NCI-H2196 (cell line): ENCODE measurements around the gene FRMPD1.
"Not testable (repeated sequence)": the region's sequence is repeated elsewhere in the genome, so short reads cannot be mapped to it uniquely, and the experiment has no call there.

Experiments used
- DNase-seq: peaks from one replicate; lab custom pipeline; 2025; ENCODE audit not compliant: unreplicated experiment; lab: John Stamatoyannopoulos, UW

Gene FRMPD1

DNA sequence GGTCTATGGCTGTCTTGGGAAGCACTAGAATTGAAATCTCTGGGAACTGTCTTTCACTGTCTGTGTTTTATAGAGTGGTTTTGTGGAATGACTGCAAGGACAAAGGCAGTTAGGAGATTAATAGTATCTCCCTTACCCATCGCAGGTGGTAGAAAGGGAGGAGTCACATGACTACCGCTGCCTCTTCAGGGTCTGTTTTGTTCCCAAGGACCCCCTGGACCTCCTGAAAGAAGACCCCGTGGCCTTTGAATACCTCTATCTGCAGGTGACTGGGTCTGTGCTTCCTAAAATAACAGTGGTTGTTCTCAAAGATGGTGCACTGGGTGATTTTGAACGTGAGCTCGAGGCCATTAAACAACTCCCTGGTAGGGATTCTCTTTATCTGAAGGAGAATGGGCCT lies 80.1 kb downstream of the FRMPD1 start:
- DNase-seq, result no peak

DNA sequence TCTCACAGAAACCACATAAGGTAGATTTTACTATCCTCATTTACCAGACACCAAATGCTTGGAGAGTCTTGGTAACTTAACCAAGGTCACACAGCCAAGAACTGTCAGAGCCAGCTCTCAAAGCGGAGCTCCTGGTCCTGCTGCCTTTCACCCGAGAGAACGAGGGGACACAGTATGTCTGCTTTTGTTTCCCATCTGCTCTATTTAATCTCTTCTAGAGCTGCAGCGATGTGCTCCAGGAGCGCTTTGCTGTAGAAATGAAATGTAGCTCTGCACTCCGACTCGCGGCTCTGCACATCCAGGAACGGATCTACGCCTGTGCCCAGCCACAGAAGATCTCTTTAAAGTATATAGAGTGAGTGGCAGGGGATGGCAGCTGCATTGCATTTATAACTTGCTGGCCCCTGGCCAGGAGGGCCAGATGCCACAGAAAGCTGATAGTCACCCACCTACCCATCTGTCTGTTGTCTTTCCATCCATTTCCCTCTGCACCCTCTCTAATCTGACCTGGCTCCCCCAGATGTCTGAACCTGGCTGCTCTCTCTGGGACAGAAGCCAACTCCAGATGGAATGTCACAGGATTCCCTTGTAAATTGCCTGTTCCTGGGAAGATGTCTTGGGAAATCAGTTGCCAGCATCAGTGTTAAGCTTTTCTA lies 81.5 kb downstream of the FRMPD1 start:
- DNase-seq, result no peak

DNA sequence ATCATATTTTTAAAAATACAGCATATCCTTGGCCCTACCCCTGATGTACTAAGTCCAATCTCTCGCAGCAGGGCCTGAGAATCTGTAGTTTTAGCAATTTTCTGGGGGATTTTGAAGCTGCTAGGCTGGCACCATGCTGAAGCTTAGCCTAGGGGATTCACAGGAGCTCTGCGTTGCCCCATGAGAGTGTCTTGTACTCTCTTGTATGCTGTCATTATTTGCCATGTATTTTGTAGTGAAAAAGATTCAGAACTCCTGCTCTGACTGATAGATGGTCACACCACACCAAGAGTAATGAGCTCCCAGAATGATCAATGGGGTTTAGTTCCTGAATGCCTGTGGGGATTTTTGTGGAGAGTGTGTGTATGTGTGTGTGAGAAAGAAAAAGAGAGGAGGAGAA lies 82.2 kb downstream of the FRMPD1 start:
- no peak for DNase-seq

DNA sequence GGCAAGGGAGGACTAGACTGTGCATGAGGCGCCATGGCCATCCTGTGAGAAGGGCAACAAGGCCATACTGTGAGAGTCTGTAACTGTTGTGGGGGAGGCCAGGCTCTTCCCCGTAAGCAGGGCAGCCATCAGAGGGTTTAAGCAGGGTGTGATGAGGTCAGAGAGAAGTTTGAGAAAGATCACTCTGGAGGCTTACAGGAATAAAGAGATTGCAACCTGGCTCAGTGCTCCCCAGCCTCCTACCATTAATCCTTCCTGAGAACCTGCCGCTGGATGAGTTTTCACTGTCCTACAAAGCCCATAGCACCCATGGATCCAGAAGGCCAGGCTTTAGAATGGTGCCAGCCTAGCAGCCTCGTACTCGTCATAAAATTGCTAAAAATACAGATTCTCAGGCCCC lies 88.5 kb downstream of the FRMPD1 start:
- DNase-seq, result no peak

DNA sequence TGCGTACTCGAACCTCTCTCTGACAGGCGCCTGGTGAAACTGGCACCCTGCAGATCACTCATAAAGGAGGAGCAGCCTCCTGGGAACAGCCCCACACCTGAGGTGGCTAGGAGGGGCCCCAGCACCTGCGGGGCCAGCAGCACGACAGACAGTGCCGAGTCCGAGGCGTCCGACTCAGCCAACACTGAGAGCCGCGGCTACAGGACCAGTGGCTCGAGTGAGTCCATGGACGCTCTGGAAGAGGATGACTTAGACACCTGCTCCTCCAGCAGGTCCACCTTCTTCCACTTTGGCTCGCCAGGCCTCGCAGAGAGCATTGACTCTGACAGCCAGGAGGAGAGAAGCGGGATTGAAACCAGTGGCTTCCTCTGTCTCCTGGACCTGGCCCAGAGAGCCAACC lies 89.4 kb downstream of the FRMPD1 start:
- no peak for DNase-seq

DNA sequence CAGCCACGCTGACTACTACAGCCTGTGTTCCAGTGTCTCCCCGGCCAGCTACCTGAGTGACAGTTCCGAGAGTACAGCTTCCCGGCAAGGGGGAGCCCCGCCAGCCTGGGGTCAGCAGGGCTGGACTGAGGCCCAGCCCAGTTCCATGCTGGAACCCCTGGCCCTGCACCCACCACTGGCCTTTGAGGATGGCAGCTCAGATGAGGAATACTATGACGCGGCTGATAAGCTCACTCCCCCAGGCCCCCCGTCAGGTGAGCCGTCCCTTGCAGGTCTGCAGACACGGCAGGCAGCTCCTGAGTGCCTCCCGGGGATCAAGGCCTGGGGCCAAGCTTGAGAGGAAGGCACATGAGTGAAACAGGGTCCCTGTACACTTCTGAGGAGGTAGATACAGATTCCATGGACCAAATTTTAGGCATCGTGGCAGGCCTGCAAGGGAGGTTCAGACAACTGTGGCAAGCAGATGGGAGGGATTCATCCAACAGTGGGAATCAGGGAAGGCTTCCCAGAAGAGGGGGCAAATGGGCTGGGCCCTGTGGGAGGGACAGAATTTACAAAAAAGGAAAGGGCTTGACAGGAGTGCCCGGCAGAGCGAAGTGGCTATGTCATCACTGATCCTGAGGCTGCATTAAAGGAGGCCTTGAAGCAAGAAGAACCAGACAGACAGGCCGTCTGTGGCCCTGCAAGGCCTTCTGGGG lies 90.0 kb downstream of the FRMPD1 start:
- no peak for DNase-seq

DNA sequence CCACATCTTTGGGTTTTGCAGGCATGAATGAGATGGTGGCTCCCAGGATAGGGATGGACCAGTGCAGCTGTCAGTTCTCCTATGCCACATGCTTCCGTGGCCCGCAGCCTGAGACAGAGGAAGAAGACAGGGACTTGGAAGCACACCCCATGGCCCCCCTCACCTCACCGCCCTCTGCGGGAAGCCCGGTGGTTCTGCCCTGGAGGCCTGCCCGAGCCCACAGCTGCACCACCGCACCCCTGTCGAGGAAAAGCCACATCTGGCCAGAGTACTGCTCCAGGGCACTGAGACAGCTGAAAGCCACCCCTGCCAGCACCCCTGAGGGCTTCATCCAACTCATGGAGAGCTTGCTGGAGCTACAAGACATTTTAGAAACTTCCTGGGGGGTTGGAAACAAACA lies 95.2 kb downstream of the FRMPD1 start:
- DNase-seq, result no peak

DNA sequence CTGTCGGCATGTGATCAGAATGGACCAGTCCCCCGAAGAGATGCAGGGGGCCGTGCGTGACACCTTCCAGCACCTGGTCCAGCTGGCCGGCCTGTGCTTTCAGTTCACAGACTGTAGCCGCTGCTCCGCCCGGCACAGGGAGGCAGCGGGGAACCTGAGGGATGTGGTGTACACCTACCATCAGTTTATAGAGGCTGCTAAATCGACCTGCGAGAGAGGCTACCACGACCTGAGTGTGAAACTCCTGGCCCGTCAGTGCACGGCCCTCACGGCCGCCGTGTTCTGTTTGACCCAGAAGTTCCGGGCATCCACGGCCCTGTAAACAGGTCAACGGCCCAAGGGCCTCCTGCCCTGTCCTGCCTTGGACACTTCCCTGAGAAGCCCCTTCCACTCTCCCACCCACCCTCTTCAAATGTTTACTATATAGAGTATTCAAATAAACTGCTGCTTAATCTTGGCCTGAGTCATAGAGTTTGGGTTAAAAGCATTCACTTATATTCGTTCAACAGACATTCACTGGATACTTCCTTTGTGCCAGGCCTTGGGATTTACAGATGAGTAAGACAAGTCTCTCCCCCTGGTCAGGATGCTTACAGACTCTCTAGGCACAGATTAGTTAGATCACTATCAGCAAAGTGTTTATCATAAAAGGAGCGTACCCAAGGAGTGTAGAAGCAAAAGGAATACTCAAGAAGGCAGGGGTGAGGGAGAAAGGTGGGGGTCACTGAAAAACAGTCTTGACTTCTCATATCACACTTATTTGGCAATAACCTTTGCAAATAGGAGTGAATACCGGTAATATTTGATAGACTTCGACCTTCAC lies 95.9 kb downstream of the FRMPD1 start:
- DNase-seq, result no peak

DNA sequence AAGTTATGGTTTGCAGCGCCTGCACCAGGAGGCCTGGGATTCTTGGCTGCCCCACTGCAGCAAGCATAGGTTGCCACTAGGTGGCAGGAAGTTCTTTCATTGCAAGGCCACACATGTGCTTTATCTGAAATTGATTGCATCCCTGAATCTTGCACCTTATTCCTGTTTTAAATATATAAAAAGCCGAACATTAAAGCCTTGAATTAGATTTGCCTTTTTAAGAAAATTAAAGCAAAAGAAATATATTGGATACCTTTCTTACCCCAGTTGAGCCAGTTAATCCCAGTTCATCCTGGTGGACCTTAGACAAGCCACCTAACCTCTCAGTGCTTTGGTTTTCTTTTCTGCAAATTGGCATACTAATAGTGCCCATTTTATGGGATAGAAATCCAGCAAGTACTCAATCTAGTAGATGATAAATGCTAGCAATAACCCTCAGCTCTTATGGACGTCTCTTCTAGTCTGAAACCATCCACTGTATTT lies 96.6 kb downstream of the FRMPD1 start:
- peak; percentile 66 for DNase-seq

DNA sequence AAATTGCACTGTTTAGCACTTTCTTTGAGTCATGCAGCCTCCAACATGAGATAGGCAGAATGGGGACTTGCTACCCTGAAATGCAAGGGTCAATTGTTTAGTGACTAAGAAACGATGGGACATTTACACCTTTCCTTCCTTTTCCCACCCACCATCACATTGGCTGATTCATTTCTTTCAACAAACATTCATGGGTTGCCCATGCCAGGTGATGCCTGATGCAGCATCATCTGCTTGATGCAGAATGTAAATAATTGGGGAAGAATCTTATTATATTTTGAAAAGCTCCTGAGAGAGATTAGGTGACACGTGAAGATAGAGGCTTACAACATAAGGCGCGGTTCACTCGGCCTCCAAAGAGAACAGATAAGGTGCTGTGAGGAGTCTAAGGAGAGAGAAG lies 98.4 kb downstream of the FRMPD1 start:
- DNase-seq, result no peak

DNA sequence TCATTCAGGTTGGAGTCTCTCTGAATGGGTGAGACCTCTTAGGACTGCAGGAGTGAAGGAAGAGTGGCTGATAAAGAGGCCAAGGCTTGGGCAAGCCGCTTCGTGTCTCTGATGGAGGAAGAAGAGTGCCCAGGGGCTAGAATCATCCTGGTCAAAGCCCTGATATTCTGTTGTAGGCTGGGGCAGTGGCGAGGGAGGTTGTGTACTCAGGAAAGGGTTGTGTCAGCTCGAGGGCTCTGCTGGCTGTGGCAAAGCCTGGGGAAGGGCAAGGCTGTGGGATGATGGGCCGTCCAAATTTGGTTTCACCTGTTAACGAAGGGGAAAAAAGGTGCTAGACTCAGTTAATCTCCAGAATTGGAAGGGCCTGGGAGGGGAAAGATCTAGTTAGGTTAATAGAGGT lies 100.4 kb downstream of the FRMPD1 start:
- DNase-seq, result no peak

DNA sequence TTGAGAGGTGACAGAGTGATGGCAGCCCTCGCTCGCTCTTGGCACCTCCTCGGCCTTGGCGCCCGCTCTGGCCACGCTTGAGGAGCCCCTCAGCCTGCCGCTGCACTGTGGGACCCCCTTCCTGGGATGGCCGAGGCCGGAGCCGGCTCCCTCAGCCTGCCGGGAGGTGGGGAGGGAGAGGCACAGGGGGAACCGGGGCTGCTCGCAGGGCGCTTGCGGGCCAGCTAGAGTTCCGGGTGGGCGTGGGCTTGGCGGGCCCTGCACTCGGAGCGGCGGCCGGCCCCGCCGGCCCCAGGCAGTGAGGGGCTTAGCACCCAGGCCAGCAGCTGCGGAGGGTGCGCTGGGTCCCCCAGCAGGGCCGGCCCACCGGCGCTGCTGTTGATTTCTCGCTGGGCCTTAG lies 101.0 kb downstream of the FRMPD1 start:
- not testable (repeated sequence) for DNase-seq

DNA sequence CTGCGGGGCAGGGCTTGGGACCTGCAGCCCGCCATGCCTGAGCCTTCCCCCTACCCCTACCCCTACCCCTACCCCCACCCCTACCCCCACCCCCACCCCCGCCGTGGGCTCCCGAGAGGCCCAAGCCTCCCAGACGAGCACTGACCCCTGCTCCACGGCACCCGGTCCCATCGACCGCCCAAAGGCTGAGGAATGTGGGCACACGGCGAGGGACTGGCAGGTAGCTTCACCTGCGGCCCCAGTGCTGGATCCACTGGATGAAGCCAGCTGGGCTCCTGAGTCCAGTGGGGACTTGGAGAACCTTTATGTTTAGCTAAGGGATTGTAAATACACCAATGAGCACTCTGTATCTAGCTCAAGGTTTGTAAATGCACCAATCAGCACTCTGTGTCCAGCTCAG lies 101.4 kb downstream of the FRMPD1 start:
- DNase-seq, result not testable (repeated sequence)

DNA sequence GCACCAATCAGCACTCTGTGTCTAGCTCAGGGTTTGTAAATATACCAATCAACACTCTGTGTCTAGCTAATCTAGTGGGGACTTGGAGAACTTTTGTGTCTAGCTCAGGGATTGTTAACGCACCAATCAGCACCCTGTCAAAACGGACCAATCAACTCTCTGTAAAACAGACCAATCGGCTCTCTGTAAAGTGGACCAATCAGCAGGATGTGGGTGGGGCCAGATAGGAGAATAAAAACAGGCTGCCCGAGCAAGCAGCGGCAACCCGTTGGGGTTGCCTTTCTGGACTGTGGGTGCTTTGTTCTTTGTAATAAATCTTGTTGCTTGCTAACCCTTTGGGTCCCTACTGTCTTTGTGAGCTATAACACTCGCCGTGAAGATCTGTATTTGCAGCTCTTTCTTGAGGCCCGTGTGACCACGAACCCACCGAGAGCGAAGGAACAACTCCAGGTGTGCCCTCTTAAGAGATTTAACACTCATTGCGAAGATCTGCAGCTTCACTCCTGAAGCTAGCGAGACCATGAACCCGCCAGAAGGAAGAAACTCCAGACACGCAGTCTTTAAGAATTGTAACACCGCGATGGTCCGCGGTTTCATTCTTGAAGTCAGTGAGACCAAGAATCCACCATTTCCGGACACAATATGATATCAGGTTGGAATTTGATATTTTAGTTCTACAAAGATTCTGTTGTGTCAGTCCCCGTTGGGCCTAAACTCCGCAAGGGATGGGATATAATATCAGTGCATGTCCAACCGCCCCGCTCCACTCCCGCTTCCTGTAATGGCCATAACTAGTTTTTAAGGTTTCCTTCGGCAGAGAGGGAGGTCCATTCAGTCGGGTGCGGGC lies 102.1 kb downstream of the FRMPD1 start:
- DNase-seq, result no peak

DNA sequence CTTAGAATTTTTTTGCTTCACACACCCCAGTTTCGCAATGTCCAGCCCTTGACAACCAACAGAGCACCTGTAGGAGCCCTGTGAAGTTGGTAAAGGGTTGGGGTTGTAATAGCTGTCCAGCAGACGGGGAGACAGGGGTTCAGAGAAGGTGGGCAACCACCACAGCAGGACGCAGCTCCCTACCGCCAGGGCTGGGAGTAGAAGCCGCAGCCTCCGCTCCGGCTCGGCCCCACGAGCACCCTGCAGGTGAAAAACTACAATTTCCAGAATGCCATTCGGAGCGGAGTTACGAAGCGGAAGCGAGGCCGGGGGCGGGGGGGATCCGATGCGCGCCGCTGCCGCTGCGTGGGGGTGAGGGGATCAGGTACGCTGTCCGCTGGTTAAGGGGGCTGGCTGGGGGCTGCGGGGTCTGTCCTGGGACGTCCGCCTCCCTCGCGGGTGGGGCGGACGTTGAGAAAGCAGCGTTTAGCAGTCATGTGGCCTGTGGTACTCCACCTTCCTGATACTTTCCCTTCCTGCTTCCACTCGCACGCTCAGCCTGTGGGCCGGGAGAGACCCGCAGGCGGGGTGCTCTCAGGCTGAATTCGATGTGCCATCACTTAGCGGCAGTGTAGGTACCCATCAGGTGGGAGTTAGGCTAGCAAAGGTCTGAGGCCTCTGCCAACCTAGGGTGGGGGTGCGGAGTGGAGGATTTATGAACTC lies 102.9 kb downstream of the FRMPD1 start, which contains the start of gene TRMT10B:
Gene TRMT10B (plus strand): TSS at position 317 of the 702 bp plus-strand sequence. CDS start 8,127 bp downstream, outside the sequence.
- peak; percentile 69 for DNase-seq

DNA sequence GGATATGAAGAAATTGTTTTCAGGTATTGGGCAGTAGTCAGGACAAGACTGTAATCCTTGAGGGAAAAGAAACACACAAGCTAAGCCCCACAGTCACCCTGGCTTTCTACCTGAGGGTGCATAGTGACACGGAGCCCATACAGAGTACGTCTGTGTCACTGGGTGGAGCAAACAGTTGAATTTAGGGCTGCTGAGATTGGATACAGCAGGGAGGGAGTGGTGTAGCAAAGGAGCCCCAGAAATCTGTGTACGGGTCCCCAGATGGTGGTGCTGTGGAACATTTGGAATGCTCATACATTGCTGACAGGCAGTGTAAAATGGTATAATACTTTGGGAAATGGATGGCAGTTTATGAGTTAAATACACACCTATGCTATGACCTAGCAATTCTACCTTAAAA lies 108.0 kb downstream of the FRMPD1 start:
- DNase-seq, result no peak

DNA sequence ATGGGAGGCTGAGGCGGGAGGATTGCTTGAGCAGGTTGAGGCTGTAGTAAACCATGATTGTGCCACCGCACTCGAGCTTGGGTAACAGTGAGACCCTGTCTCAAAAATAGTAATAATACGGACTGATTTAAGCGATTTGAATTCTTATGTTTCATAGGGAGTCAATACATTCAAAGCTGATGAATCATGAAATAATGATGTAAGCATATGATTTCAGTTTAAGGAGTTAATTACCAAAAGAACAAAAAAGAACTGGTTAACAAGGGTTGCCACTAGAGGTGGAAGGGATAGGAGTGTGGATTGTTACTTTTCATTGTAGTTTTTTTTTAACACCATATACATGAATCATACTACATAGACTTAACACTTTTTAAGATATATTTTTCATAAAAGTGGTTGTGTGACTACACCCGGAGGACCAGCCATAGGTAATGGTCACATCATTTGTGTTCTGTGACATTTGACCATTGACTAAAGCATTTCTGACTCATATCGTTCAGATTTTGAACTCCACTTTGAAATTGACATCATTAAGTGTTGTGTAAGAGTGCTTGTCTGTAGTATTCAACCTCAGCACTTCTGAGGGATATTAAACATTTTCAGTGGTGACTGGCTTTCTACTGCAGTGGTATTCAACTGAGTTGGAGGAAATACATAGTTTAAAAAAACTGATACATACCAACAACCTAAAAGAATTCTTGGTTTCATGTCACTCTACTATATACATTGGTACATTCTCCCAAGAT lies 109.8 kb downstream of the FRMPD1 start:
- no peak for DNase-seq

DNA sequence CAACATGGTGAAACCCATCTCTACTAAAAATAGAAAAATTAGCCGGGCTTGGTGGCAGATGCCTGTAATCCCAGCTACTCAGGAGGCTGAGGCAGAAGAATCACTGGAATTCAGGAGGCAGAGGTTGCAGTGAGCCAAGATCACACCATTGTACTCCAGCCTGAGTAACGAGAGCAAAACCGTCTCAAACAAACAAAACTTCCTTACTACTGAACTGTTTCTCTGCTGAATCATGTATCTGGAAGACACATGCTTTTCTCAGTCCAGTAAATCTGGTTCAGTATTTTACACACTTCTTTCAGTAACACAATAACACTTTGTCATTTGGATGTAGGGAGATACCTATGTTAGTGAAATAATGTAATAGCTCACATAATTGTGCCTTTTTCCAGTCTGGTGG lies 110.8 kb downstream of the FRMPD1 start:
- no peak for DNase-seq

DNA sequence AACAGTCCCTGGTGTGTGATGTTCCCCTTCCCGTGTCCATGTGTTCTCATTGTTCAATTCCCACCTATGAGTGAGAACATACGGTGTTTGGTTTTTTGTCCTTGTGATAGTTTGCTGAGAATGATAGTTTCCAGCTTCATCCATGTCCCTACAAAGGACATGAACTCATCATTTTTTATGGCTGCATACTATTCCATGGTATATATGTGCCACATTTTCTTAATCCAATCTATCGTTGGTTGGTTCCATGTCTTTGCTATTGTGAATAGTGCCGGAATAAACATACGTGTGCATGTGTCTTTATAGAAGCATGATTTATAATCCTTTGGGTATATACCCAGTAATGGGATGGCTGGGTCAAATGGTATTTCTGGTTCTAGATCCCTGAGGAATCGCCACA lies 114.5 kb downstream of the FRMPD1 start:
- DNase-seq, result not testable (repeated sequence)

DNA sequence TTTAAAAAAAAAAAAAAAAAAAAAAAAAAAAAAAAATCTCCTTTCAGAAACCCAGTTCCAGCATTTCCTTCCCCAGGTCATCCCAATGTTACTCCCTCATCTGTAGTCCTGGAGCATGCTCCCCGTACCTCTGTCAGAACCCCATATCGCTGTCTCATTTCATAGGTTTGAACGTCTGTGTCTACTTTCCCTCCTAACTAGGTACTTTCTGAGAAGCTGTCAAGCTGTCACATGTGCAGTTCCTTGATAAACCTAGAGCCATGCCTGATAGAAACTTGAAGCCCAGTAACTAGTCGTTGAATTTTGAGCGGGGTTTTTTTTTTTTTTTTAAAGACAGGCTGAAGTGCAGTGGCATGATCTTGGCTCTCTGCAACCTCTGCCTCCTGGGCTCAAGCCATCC lies 118.6 kb downstream of the FRMPD1 start:
- DNase-seq, result no peak
